OCI-M1 (cell line): ENCODE results near the gene SSR3.
"Not testable (repeated sequence)": the region's sequence is repeated elsewhere in the genome, so short reads cannot be mapped to it uniquely, and the experiment has no call there.

Experiments used
- DNase-seq: peaks from one replicate; lab custom pipeline; 2025; lab: John Stamatoyannopoulos, UW

Gene SSR3

DNA sequence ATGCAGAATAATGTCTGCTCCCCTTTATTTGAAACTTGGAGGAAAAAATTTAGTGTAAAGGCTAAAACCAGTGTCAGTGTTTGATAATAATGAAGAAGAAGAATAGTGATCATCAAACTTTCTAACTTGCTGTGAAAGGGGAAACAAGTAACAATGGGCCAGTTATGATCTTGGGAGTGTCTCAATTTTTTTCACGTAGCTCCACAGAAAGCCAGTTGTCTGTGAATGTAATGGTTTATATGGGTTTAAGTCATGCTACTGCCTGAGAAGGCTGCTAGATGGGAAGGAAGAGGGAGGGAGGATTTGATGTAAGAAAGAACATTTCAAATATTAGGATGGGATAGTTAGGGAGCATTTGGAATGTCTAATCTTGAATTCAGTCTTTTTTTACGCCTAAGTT, 21.1 kb upstream of the SSR3 start:
- no peak for DNase-seq

DNA sequence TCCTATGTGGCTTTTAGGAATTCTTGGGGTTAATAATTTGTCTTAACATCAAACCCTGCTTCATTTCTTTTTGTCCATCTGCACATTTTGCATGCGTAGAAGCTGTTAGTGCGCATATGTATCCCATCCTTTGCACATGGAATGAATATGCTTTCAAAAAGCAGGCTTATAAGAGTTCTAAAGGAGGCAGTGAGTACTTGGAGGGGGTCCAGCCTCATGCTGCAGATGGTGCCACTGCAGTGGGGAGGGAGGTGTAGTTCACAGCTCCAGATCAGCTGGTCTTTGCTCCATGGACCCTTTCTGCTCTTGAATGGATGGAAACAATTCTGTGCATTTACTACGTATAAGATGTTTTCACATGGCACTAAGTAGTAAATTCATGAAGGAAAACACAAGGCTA, 20.7 kb upstream of the SSR3 start:
- no peak for DNase-seq

GRCh38 chr3:156569881-156570280, 15.0 kb upstream of the SSR3 start:
- DNase-seq: not testable (repeated sequence)

DNA sequence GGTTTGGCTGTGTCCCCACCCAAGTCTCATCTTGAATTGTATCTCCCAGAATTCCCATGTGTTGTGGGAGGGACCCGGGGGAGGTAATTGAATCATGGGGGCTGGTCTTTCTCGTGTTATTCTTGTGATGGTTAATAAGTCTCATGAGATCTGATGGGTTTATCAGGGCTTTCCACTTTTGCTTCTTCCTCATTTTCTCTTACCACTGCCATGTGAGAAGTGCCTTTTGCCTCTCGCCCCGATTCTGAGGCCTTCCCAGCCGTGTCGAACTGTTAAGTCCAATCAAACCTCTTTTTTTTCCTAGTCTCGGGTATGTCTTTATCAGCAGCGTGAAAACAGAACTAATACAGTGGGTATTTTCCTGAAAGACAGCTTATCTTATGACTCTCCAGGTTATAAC, 14.1 kb upstream of the SSR3 start:
- DNase-seq: not testable (repeated sequence)

DNA sequence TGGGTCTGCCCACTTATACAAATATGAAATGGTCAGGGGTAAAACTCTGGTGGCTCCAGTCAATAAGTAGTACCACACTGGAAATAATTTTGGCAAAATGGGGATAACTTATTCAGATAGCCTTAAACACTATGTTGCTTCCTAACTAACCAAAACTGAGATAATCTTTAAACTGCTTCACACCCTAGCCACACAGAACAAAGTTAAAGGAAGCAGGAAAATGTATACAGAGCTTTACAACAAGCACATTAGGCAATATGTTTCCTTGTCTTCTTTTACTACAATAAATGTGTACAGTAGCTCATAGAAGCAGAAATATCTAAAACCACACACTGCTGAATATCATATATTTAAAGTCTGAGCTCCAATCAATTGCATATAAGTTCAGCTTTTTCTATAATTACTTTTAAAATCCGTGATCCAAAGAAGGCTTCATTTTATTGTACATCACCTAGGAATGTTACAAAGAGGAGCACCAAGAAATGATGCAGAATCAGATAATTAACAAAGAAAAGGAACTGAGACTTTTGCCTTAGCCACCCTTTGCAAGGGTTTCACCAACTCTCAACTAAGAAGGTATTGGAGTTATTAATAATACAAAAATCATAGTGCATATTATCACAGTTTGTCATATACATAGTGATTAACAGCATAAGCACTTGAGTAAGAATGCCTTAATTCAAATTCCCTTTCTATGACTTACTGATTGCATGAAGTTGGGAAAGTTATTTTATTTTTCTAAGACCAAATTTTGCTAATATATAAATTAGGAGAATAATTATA, 9.2 kb upstream of the SSR3 start:
- DNase-seq: no peak

GRCh38 chr3:156562486-156562885, 7.6 kb upstream of the SSR3 start:
- not testable (repeated sequence) for DNase-seq

DNA sequence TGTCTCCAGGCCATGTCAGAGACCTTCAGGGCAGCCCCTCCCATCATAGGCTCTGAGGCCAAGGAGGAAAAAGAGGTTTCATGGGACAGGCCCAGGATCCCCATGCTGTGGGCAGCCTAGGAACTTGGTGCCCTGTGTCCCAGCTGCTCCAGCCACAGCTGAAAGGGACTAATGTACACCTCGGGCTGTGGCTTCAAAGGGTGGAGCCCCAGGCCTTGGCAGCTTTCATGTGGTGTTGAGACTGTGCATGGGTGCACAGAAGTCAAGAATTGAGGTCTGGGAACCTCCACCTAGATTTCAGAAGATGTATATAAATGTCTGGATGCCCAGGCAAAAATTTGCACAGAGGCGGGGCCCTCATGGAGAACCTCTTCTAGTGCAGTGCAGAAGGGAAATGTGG, 6.6 kb upstream of the SSR3 start:
- DNase-seq: no peak

DNA sequence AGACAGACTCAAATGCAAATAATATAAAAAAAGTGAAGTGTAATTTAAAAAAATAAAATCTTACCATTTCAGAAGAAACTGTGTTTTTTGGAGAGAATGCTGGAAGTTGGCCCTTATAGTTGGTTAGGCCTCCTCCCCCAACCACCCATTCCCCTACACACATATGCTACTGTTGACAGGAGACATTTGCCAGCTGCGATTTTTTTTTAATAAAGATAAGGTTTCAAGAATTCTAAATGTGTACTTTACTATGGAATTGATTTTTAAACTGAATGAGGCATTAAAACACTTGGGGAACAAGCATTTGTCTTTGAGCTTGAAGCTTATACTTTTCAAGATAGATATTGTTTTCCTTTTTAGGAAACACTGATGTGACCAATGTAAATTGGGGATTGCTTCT, 4.4 kb upstream of the SSR3 start:
- no peak for DNase-seq

DNA sequence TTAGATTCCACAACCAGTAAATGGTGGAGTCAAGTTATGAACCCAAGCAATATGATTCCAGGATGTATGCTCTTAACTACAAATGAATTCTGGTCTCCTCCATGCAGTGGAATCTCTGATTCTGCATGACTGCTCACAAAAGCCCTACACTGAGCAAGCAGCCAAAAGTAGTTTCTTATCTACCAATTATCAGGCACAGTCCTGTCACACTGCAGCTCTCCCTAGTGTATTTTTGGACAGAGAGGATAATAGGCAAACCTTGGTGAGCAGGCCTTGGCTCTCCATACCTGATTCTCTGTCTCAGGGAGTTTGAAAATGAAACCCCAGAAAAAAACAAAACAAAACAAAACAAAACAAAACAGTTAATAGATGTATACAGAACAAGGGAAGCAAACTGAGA, 3.5 kb upstream of the SSR3 start:
- DNase-seq: peak; percentile 33

GRCh38 chr3:156554515-156554841, 439 bp downstream of the SSR3 start:
- DNase-seq: no peak

DNA sequence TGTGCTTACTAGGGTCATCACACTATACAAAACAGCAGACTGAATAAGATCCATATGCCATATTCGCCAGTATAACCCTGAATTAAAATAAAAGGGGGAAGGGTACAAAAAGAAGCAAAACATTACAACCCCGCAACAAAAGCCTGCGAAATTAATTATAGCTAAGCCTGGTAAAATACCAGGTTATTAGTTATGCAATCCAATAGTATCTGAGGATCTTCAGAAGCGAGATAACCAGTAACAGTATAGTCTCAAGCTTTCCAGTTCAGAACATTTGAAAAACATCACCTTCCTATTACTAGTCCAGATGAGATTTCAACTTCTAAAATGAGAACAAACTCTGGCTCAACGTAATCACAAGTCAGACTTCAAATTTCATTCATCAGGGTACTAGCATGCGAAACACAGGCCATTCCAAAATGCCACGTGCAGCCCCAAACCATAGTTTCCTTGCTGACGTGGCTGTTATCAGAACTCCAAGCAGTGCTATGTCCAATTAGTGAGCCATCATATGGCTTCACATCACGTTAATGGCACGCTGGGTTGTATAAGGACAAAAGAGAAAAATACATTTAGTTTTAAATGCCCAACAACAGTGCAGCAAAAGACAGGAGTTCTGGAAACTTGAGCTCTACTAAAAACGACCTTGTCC, 1.1 kb downstream of the SSR3 start:
- DNase-seq: peak; percentile 36

GRCh38 chr3:156552973-156553372, 1.9 kb downstream of the SSR3 start:
- DNase-seq: no peak

GRCh38 chr3:156551746-156552145, 3.2 kb downstream of the SSR3 start:
- no peak for DNase-seq

DNA sequence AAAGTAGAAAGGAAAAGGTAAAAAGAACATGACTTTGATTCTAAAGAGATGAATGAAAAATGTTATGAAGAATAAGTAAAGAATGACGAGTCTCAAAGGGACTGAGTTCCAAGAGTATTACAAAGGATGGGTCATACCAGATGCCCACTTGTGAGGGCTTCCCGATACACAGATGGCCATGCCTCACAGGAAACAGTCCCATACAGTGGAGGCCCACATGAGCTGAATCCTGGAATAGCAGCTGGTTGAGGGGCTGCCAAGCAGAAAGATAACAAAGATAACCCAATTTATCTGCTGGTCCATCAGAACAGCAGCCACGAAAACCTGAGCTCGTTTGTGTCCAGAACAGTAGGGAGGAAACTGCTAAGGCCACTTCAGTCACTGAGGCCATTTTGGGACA, 3.7 kb downstream of the SSR3 start:
- DNase-seq: no peak

DNA sequence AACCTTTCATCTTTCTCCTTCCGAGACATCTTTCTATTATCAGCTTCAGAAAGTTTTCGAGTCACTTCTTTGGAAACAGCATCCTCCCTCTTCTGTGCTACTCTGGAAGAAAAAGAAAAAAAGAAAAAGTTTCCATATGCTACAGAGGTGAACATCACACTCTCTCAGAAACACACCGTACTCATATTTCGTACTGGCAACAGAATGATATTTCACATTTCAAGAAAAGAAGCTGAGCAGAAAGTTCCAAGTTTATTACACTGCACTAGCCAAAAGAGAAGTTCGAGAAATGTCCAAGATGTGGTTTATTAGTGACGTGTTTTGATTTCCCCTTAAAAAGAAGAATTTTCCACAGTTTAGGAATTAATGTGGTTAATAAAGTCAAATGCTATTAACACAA, 6.0 kb downstream of the SSR3 start:
- no peak for DNase-seq

DNA sequence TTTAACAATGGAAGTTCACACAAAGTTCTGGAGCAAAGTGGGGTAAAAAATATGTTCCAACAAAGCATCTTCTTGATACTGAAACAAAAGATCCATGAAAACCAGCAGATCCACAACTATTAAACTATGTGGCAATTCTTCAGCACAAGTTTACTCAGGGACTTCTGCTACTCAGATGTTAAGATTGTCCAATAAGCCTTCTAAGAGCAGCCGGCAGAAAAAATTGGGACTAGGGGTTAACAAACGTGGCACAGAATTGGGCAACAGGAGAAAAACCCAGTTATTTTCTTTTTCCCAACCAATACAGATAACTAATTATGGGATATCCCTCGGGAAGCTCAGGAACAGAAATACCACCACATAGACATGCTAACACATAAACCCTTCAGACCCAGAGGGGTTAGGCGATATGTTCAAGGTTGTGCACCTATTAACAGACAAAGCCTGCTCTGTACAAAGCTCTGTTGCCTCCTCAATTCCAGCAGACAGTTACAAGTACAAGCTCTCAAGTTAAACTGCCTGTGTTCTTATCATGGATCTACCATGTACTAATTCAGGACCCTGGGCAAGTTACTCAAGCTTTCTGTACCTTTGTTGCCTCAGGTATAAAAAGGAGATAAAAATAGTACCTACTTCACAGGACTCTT, 6.8 kb downstream of the SSR3 start:
- no peak for DNase-seq

DNA sequence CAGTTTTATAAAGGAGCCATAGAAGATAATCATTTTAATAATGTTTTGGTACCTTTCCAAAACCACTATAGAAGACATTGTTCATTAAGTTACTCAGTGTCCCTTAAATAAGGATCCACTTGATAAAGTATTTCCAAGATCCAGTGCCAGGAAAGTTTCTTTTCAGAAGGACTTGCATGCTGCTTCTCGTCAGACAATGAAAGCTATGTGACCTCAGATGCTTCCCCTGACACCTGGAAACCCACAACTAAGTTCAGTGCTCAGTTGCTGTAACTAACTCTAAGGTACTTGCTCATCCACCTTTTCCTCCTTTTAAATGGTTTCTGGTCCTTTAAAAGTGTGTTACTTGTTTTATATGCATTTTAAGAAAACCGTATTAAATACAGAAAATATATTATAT, 7.3 kb downstream of the SSR3 start:
- DNase-seq: no peak

DNA sequence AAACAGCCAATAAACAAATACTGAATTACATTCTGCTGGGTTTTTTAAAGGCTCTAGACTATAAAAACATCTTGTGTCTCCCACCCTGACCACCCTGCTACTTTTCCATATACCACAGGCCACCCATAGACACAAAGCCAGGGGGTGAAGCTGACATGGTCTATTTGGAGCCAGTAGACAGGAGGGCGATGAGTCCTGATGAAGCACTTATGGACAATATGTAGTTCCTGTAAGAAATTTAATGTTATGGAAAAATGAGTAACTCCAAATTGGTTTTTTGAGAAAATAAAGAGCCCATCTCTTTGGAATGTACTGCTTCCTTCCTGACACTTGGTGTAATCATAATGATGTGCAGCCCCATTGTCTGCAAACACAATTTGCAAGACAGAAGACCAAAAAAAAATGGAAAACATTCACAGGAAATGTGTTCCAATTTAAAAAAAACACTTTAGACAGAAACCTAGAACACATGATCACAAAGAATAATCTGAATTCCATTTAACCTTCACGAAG, 11.8 kb downstream of the SSR3 start:
- DNase-seq: no peak

DNA sequence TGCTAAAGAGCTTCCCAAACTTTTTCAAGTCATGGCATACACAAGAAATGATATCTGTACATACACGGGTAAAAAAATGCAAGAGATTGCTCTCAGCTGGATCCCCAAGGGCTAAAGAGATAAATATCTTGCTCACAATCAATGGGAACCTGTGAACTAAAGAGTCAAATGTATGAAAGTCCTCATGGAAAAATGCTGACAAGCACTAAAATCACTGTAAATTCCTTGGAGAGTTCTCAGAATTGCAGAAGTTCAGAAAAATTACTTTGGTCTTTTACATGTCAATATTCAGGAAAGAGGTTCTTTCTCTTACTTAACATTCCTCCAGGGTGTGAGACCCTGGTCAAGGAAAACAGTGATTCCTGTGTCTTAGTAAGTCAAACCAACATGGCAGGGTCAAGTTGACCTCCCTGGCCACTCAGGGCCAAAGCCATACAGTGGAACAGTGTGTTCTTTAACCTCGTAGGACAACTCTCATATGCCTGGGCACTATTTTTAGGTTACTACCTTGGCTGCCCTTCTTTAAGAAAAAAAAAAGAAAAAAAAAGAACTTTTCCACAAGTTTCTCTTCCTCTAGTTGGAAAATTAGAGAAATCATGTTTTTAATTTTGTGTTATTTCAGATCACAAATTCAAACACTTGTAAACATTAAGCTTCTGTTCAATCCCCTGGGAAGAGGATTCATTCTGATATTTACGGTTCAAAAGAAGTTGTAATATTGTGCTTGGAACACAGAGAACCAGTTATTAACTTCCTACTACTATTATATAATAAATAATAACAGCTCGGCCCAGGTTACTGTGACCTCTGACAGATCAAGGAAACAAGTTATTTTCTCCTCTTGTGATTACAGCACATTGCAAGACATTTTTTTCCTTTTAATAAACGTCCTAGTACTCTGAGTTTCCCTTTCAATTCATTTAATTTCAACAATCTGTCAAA, 12.5 kb downstream of the SSR3 start:
- DNase-seq: no peak

- no peak for DNase-seq
Measured at GRCh38 chr3:156539802-156540201, 15.1 kb downstream of the SSR3 start.

GRCh38 chr3:156539051-156539450, 15.9 kb downstream of the SSR3 start:
- no peak for DNase-seq
